ENCODE measurements around the gene FAM234A.
"Not testable (repeated sequence)": the region's sequence is repeated elsewhere in the genome, so short reads cannot be mapped to it uniquely, and the experiment has no call there.

FAM234A gene

DNA sequence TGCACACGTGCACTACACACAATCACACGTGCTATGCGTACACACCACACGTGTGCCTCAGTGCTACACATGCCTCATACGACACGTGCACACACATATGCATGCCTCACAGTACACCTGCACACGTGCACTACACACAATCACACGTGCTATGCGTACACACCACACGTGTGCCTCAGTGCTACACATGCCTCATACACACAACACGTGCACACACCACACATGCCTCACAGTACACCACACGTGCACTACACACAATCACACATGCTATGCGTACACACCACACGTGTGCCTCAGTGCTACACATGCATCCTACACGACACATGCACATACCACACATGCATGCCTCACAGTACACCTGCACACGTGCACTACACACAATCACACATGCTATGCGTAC, 32.9 kb downstream of the FAM234A start:
- H3K27me3 ChIP-seq (replicated peaks in 2 of 5; ENCODE audit: control insufficient read depth in 4 of 5, insufficient read depth in 5 of 5, low read length in 4 of 5); H3K27ac ChIP-seq (ENCODE audit: insufficient read depth in 1 of 2, low read depth in 1 of 2, low read length in 2 of 2, poor library complexity in 1 of 2, severe bottlenecking in 2 of 2); H3K4me1 ChIP-seq (ENCODE audit: control extremely low read depth in 1 of 4, control insufficient read depth in 4 of 4, insufficient read depth in 4 of 4, low read length in 3 of 4); H3K9me3 ChIP-seq (ENCODE audit: control extremely low read depth in 1 of 5, control insufficient read depth in 4 of 5, insufficient read depth in 2 of 5, low read depth in 1 of 5, low read length in 4 of 5); CTCF ChIA-PET; POLR2A ChIA-PET; H3K4me3 ChIP-seq (ENCODE audit: control insufficient read depth in 1 of 7, extremely low read depth in 1 of 7, insufficient read depth in 4 of 7, low read depth in 2 of 7, low read length in 6 of 7); DNase-seq: not testable (repeated sequence)
- 98% methylated on average over 14 of the region's 17 CpGs for WGBS (ENCODE audit: insufficient coverage)
- peaks cover 0 to 27% (median 15%) of the 10 kb centered on the region in 4 experiments for H3K36me3 ChIP-seq (ENCODE audit: control insufficient read depth in 4 of 4, insufficient read depth in 4 of 4, low read length in 3 of 4)

DNA sequence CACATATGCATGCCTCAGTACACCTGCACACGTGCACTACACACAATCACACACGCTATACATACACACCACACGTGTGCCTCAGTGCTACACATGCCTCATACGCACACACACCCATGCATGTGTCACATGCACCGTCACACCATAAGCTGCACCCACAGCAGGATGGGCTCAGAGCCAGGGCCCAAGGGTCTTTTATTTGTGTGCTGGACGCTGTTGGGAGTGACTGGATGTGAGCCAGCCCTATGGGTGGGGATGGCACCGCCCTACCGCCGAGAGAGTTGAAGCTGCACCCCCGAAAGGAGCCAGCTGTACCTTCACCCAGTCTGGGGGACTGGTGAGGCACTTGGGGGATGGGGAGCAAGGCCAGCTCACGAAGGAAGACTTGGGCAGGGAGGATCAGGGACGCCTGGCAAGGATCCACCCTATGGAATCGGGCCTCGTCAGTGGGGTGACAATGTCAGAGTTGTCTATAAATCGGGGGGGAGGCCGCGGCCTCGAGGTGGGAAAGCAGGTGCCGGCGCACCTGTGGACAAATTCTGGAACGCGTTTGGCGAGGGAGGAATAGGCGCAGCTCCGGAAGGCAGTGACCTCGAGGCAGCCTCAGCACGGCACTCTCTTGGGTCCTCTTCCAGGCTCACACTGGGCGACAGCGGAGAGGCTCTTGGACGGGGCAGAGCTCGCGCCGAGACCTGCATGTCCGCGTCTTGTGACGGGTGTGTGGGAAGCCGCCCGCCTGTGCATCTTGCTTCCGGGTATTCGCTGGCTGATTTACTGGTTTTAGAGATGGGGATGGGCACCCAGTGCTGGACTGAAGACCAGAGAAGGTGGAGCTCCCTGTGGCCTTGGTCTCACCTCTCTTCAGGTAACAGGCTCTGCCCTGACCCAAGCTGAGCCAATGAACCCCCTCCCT, 33.8 kb downstream of the FAM234A start:
- WGBS (ENCODE audit: insufficient coverage) = 88% methylated on average over 33 of the region's 40 CpGs
- H3K9me3 ChIP-seq (ENCODE audit: control extremely low read depth in 1 of 5, control insufficient read depth in 4 of 5, insufficient read depth in 2 of 5, low read depth in 1 of 5, low read length in 4 of 5) = no peaks in the 10 kb centered on the region
- POLR2A ChIA-PET = no interaction called here
- no peaks in the 10 kb centered on the region for H3K27me3 ChIP-seq (replicated peaks in 2 of 5; ENCODE audit: control insufficient read depth in 4 of 5, insufficient read depth in 5 of 5, low read length in 4 of 5)
- DNase-seq = no peak
- no peak overlapping the region for H3K27ac ChIP-seq (ENCODE audit: insufficient read depth in 1 of 2, low read depth in 1 of 2, low read length in 2 of 2, poor library complexity in 1 of 2, severe bottlenecking in 2 of 2)
- H3K36me3 ChIP-seq (ENCODE audit: control insufficient read depth in 4 of 4, insufficient read depth in 4 of 4, low read length in 3 of 4) = peaks cover 0 to 22% (median 13%) of the 10 kb centered on the region in 4 experiments
- H3K4me3 ChIP-seq (ENCODE audit: control insufficient read depth in 1 of 7, extremely low read depth in 1 of 7, insufficient read depth in 4 of 7, low read depth in 2 of 7, low read length in 6 of 7) = no peak overlapping the region
- CTCF ChIA-PET = no interaction called here
- no peaks in the 10 kb centered on the region for H3K4me1 ChIP-seq (ENCODE audit: control extremely low read depth in 1 of 4, control insufficient read depth in 4 of 4, insufficient read depth in 4 of 4, low read length in 3 of 4)

DNA sequence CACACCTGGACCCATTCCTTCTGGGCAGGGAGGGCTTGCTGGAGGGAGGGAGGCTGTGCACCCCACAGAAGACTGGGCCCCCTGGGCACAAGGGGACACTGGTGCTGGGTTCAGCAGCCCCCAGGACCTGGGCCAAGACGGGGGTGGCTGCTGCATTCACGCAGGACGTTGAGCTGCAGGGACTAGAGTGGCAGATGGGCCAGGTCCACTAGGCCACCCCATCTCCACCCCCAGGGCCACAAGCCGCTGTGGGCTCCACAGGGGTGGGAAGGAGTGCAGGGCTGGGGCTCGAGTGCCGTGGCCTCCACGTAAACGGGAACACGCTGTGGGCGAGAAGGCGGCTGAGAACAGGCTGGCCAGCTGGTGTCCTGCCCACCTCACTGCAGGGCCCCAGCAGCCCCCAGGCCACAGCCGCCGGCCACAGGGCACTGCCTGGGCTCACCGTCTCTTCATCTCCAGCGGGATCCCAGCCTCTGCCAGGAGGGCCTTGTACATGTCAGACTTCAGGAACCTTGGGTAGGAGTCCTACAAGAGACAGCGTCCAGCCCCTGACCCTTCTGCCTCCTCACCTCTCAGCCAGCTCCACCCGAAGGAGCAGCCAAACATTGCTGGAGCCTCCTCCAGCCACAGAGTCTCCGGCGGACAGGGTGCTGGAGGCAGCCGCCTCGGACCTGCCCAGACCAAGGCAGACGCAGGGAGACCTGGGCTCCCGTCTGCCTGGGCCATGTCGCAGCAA, 34.6 kb downstream of the FAM234A start:
- POLR2A ChIA-PET = no interaction called here
- Histone ChIP-seq H3K36me3 (ENCODE audit: control insufficient read depth in 4 of 4, insufficient read depth in 4 of 4, low read length in 3 of 4) (peaks cover 0 to 14% (median 9%) of the 10 kb centered on the region in 4 experiments), H3K27me3 (replicated peaks in 2 of 5; ENCODE audit: control insufficient read depth in 4 of 5, insufficient read depth in 5 of 5, low read length in 4 of 5) (peaks cover 0 to 6% (median 0%) of the 10 kb centered on the region in 5 experiments), H3K9me3 (ENCODE audit: control extremely low read depth in 1 of 5, control insufficient read depth in 4 of 5, insufficient read depth in 2 of 5, low read depth in 1 of 5, low read length in 4 of 5) (no peaks in the 10 kb centered on the region), H3K27ac (ENCODE audit: insufficient read depth in 1 of 2, low read depth in 1 of 2, low read length in 2 of 2, poor library complexity in 1 of 2, severe bottlenecking in 2 of 2) (no peak overlapping the region), H3K4me1 (ENCODE audit: control extremely low read depth in 1 of 4, control insufficient read depth in 4 of 4, insufficient read depth in 4 of 4, low read length in 3 of 4) (no peaks in the 10 kb centered on the region), H3K4me3 (ENCODE audit: control insufficient read depth in 1 of 7, extremely low read depth in 1 of 7, insufficient read depth in 4 of 7, low read depth in 2 of 7, low read length in 6 of 7) (no peak overlapping the region)
- no peak for DNase-seq
- CTCF ChIA-PET = no interaction called here
- WGBS (ENCODE audit: insufficient coverage) = 96% methylated on average over 22 of the region's 24 CpGs

DNA sequence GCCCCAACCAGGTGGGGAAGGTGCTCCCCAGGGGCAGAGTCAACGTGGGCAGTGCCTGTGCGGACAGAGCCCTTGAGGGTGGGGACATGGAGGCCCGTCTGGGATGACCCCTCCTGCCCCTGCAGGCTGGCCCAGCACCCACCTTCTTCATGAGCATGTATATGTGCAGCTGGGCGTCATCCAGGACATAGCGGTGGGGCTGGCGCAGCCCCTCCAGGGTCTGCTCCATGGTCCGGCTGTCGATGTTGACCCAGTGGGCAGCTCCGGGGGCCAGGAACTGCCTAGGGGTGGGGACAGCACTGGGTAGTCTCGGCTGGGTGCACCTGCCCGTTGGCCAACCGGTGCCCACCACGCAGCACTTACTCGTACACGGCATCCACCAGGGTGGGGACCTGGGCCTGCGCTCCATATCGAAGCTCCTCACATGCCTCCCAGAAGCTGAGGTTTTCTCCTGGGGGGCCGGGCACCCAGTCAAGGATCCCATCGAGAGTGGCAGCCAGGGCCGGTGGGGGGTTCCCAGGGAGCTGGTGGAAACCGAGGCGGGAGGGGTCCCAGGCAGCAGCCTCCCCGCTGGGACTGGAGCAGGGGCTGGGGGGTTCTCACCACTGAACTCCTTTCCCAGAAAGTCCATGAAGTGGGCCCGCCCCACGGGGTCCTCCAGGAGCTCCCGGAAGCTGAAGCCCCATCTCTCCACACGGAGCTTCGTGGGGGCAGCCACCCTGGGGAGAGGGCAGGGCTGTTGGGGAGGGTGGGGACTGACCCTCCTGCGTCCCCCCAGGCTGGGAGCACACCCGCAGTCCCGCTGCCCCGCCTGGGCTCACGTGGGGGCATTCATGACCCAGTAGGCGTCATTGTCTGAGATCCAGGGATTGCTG, 36.0 kb downstream of the FAM234A start:
- ChIA-PET CTCF (interaction anchor here (1.1 kb wide), 2 partner anchors 14 to 19 kb away, joined by 3 read pairs; no protein-coding TSS in a partner anchor), POLR2A (no interaction called here)
- peaks cover 0 to 7% (median 6%) of the 10 kb centered on the region in 4 experiments for H3K4me1 ChIP-seq (ENCODE audit: control extremely low read depth in 1 of 4, control insufficient read depth in 4 of 4, insufficient read depth in 4 of 4, low read length in 3 of 4)
- no peak overlapping the region for H3K27ac ChIP-seq (ENCODE audit: insufficient read depth in 1 of 2, low read depth in 1 of 2, low read length in 2 of 2, poor library complexity in 1 of 2, severe bottlenecking in 2 of 2)
- H3K27me3 ChIP-seq (replicated peaks in 2 of 5; ENCODE audit: control insufficient read depth in 4 of 5, insufficient read depth in 5 of 5, low read length in 4 of 5) = peaks cover 0 to 16% (median 5%) of the 10 kb centered on the region in 5 experiments
- H3K9me3 ChIP-seq (ENCODE audit: control extremely low read depth in 1 of 5, control insufficient read depth in 4 of 5, insufficient read depth in 2 of 5, low read depth in 1 of 5, low read length in 4 of 5) = no peaks in the 10 kb centered on the region
- DNase-seq = no peak
- peaks cover 0 to 4% (median 2%) of the 10 kb centered on the region in 4 experiments for H3K36me3 ChIP-seq (ENCODE audit: control insufficient read depth in 4 of 4, insufficient read depth in 4 of 4, low read length in 3 of 4)
- no peak overlapping the region for H3K4me3 ChIP-seq (ENCODE audit: control insufficient read depth in 1 of 7, extremely low read depth in 1 of 7, insufficient read depth in 4 of 7, low read depth in 2 of 7, low read length in 6 of 7)
- 95% methylated on average over 27 of the region's 34 CpGs for WGBS (ENCODE audit: insufficient coverage)

DNA sequence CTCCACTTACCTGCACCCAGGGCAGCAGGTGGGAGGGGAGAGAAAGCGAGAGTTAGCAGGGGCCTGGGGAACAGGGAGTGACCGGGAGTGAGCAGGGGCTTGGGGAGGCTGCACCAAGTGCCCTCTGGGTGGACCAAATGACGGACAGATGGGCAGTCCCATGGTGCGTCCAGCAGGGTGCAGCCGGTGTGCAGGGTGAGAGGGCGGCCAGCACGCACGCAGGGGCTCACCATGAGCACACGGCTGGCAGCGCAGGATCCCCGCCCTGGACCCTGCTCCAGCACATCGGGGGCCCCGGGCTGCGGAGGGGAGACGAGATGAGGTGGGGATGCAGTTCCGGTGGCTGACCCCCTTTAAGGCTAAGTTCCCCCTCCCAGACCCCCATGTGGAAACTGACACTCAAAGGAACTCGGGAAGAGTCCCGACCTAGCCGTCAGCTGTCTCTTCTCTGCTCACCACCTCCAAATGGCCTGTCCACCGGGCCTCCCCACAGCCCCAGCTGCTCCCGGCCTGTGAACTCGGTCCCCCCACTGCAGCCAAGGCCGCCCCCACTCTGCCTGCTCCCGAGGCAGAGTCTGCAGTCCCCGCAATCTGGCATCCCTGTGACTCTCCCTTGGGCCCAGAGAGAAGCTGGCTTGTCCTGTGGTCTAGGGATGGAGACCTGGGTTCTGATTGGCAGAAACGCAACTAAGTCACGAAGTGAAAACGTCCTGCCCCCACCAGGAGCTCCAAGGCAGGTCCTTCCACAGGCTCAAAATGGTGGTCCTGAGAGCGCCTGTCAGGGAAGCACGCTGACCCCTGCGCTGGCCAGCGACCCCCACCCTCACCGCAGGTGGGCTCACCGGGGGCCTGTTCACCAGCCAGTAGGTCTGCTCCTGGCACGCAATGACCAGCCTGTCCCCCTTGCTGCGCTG, 38.3 kb downstream of the FAM234A start:
- no peak overlapping the region for H3K4me3 ChIP-seq (ENCODE audit: control insufficient read depth in 1 of 7, extremely low read depth in 1 of 7, insufficient read depth in 4 of 7, low read depth in 2 of 7, low read length in 6 of 7)
- ChIA-PET POLR2A (no interaction called here), CTCF (no interaction called here)
- H3K4me1 ChIP-seq (ENCODE audit: control extremely low read depth in 1 of 4, control insufficient read depth in 4 of 4, insufficient read depth in 4 of 4, low read length in 3 of 4) = peaks cover 0 to 9% (median 6%) of the 10 kb centered on the region in 4 experiments
- no peak for DNase-seq
- WGBS (ENCODE audit: insufficient coverage) = 96% methylated on average over 34 of the region's 36 CpGs
- H3K36me3 ChIP-seq (ENCODE audit: control insufficient read depth in 4 of 4, insufficient read depth in 4 of 4, low read length in 3 of 4) = no peaks in the 10 kb centered on the region
- peaks cover 0 to 27% (median 7%) of the 10 kb centered on the region in 5 experiments for H3K27me3 ChIP-seq (replicated peaks in 2 of 5; ENCODE audit: control insufficient read depth in 4 of 5, insufficient read depth in 5 of 5, low read length in 4 of 5)
- H3K27ac ChIP-seq (ENCODE audit: insufficient read depth in 1 of 2, low read depth in 1 of 2, low read length in 2 of 2, poor library complexity in 1 of 2, severe bottlenecking in 2 of 2) = no peak overlapping the region
- H3K9me3 ChIP-seq (ENCODE audit: control extremely low read depth in 1 of 5, control insufficient read depth in 4 of 5, insufficient read depth in 2 of 5, low read depth in 1 of 5, low read length in 4 of 5) = no peaks in the 10 kb centered on the region
